RPMI8226 (cell line): ENCODE results near the gene HCRTR2.
A peak's percentile ranks its signal among the peaks of the same experiment; 100 is the strongest.
"Not testable (repeated sequence)": the region's sequence is repeated elsewhere in the genome, so short reads cannot be mapped to it uniquely, and the experiment has no call there.

Experiments used
- DNase-seq: peaks from one replicate; pipeline ENCODE4 v3.0.0-alpha.2; 2015

The HCRTR2 gene

GRCh38 chr6:55220961-55221360 lies 46.6 kb downstream of the HCRTR2 start:
- DNase-seq, result no peak

- no peak for DNase-seq
Measured at GRCh38 chr6:55227862-55228261, 53.5 kb downstream of the HCRTR2 start.

GRCh38 chr6:55239099-55239498 lies 64.8 kb downstream of the HCRTR2 start:
- no peak for DNase-seq

GRCh38 chr6:55240975-55241605 lies 66.8 kb downstream of the HCRTR2 start:
- DNase-seq, result not testable (repeated sequence)

GRCh38 chr6:55250400-55250799 lies 76.1 kb downstream of the HCRTR2 start:
- no peak for DNase-seq

- DNase-seq, result no peak
Measured at GRCh38 chr6:55255113-55255512, 80.8 kb downstream of the HCRTR2 start.

- DNase-seq, result no peak
Measured at GRCh38 chr6:55260181-55260580, 85.9 kb downstream of the HCRTR2 start.

GRCh38 chr6:55265409-55266114 lies 91.2 kb downstream of the HCRTR2 start:
- no peak for DNase-seq

GRCh38 chr6:55266896-55267295 lies 92.6 kb downstream of the HCRTR2 start:
- no peak for DNase-seq

- peak; percentile 57 for DNase-seq
Measured at GRCh38 chr6:55276745-55277530, 102.6 kb downstream of the HCRTR2 start.

- DNase-seq, result no peak
Measured at GRCh38 chr6:55277646-55278045, 103.3 kb downstream of the HCRTR2 start.

GRCh38 chr6:55281215-55281614 lies 106.9 kb downstream of the HCRTR2 start:
- no peak for DNase-seq

- no peak for DNase-seq
Measured at GRCh38 chr6:55282115-55282514, 107.8 kb downstream of the HCRTR2 start.

GRCh38 chr6:55286824-55287223 lies 112.5 kb downstream of the HCRTR2 start:
- peak; percentile 54 for DNase-seq

GRCh38 chr6:55290736-55291135 lies 116.4 kb downstream of the HCRTR2 start:
- DNase-seq, result no peak

GRCh38 chr6:55293116-55293515 lies 118.8 kb downstream of the HCRTR2 start:
- DNase-seq, result peak; percentile 16

- DNase-seq, result not testable (repeated sequence)
Measured at GRCh38 chr6:55297214-55297613, 122.9 kb downstream of the HCRTR2 start.

GRCh38 chr6:55299286-55299985 lies 125.1 kb downstream of the HCRTR2 start:
- no peak for DNase-seq

GRCh38 chr6:55304747-55305146 lies 130.4 kb downstream of the HCRTR2 start:
- no peak for DNase-seq

- no peak for DNase-seq
Measured at GRCh38 chr6:55319961-55320695, 145.8 kb downstream of the HCRTR2 start.

GRCh38 chr6:55320696-55321086 lies 146.4 kb downstream of the HCRTR2 start:
- DNase-seq, result no peak

GRCh38 chr6:55327169-55327568 lies 152.9 kb downstream of the HCRTR2 start, which contains the start of gene GFRAL:
TSS of gene GFRAL (plus strand) at chr6:55327469. CDS start at chr6:55327555, 86 bp downstream.
- DNase-seq, result no peak
